GM12878 (cell line): ENCODE measurements around the gene THBS3. TPM values are rescaled to one million over a fixed set of nuclear protein-coding genes. Genes with fewer than 3 reads are reported as not detected.
A peak's percentile ranks its signal among the peaks of the same experiment; 100 is the strongest.

Source experiments
- BHLHE40 ChIP-seq, 2 experiments: fragments of 450-650 bp in 1 of 2; IDR thresholded peaks; 2 replicates each; pipeline ENCODE4 v1.6.1; 2011 to 2017; ENCODE audit warnings: low read depth in 2 of 2, borderline replicate concordance in 1 of 2, improper control_type of control experiment in 1 of 2, low read length in 1 of 2, mild to moderate bottlenecking in 1 of 2
- CBFB ChIP-seq: IDR thresholded peaks from 2 replicates; pipeline ENCODE4 v1.6.1; 2016; ENCODE audit warnings: antibody characterized with exemption, low read depth
- CBX3 ChIP-seq: fragments of 200-600 bp; sonication (generic); IDR thresholded peaks from 2 replicates; pipeline ENCODE4 v1.6.1; 2016; ENCODE audit warnings: low read depth, borderline replicate concordance
- CHD2 ChIP-seq: IDR thresholded peaks from 2 replicates; pipeline ENCODE4 v1.6.1; 2011; ENCODE audit warnings: low read depth, low read length, improper control_type of control experiment, borderline replicate concordance
- EED ChIP-seq: sonication (generic); IDR thresholded peaks from 2 replicates; pipeline ENCODE4 v1.6.1; 2016; ENCODE audit warnings: antibody characterized with exemption, low read depth
- HDAC6 ChIP-seq: fragments of 200-600 bp; sonication (generic); IDR thresholded peaks from one replicate; pipeline ENCODE4 v1.8.0; 2017; ENCODE audit warnings: antibody characterized with exemption; ENCODE audit not compliant: unreplicated experiment
- HDGF ChIP-seq: fragments of 450-650 bp; IDR thresholded peaks from 2 replicates; pipeline ENCODE4 v1.6.1; 2016; ENCODE audit warnings: antibody characterized with exemption
- IKZF2 ChIP-seq, 2 experiments: fragments of 450-650 bp; IDR thresholded peaks; 2 replicates each; pipeline ENCODE4 v1.6.1; 2017; ENCODE audit warnings: mild to moderate bottlenecking in 2 of 2, moderate library complexity in 2 of 2
- LARP7 ChIP-seq: fragments of 450-650 bp; IDR thresholded peaks from 2 replicates; pipeline ENCODE4 v1.6.1; 2017; ENCODE audit warnings: mild to moderate bottlenecking
- MXI1 ChIP-seq: fragments of 150-350 bp; IDR thresholded peaks from 2 replicates; pipeline ENCODE4 v1.6.1; 2011; ENCODE audit warnings: low read depth, mild to moderate bottlenecking, inconsistent platforms, low read length, improper control_type of control experiment
- POU2F2 ChIP-seq: IDR thresholded peaks from 3 replicates; pipeline ENCODE4 v1.6.1; 2011; ENCODE audit warnings: low read depth, mild to moderate bottlenecking, low read length, borderline replicate concordance
- SIN3A ChIP-seq: IDR thresholded peaks from 2 replicates; pipeline ENCODE4 v1.6.1; 2012; ENCODE audit warnings: low read depth, low read length, improper control_type of control experiment
- SMAD1 ChIP-seq: fragments of 450-650 bp; IDR thresholded peaks from 2 replicates; pipeline ENCODE4 v1.6.1; 2018; ENCODE audit warnings: mild to moderate bottlenecking, low read depth; ENCODE audit not compliant: partially characterized antibody
- ZNF384 ChIP-seq: IDR thresholded peaks from 2 replicates; pipeline ENCODE4 v1.6.1; 2012; ENCODE audit warnings: low read depth, mild to moderate bottlenecking, low read length, improper control_type of control experiment, borderline replicate concordance
- polyA plus RNA-seq, 11 experiments: library from polyadenylated mRNA; depleted of rRNA in 4 of 11; unstranded in 6 of 11; stranded (reverse) in 5 of 11; fragments of >200 nt; fragmentation: Nextera tagmentation in 4 of 11; fragmentation: Illumina TruSeq in 1 of 11; extraction: Ambion mirVana in 4 of 11; extraction: Trizol in 1 of 11; gene quantifications; 1 replicate in 1 of 11; 2 replicates in 10 of 11; pipeline versions ENCODE4 v1.2.1 to v1.2.3, GENCODE V29; 2011 to 2016; ENCODE audit warnings: inconsistent platforms in 2 of 11, missing spikeins in 2 of 11, low read depth in 1 of 11
- total RNA-seq, 4 experiments: library from RNA; depleted of rRNA in 3 of 4; stranded (reverse); fragments of >200 nt in 3 of 4; fragmentation: Illumina TruSeq in 1 of 4; extraction: Trizol in 1 of 4; gene quantifications; 2 replicates each; pipeline versions ENCODE4 v1.2.1 to v1.2.3, GENCODE V29; 2013 to 2021
- TF ChIP-seq, protein P1 (sequence below): fragments of 450-650 bp; formaldehyde crosslinking; IDR thresholded peaks from 2 replicates; pipeline ENCODE4 v1.5.0; 2022; ENCODE audit warnings: mild to moderate bottlenecking, missing genetic modification characterization
- TF ChIP-seq, protein P2 (sequence below): fragments of 450-650 bp; IDR thresholded peaks from 2 replicates; pipeline ENCODE4 v1.6.1; 2017; ENCODE audit warnings: mild to moderate bottlenecking
- TF ChIP-seq, protein P3 (sequence below): IDR thresholded peaks from 2 replicates; pipeline ENCODE4 v1.6.1; 2011; ENCODE audit warnings: mild to moderate bottlenecking, low read depth, low read length, moderate library complexity; ENCODE audit not compliant: insufficient replicate concordance
- TF ChIP-seq, protein P4 (sequence below): fragments of 450-650 bp; formaldehyde crosslinking; IDR thresholded peaks from 2 replicates; pipeline ENCODE4 v1.4.0; 2022; ENCODE audit warnings: mild to moderate bottlenecking, moderate library complexity
- TF ChIP-seq, protein P5 (sequence below): IDR thresholded peaks from 2 replicates; pipeline ENCODE4 v1.6.1; 2011; ENCODE audit warnings: low read depth, low read length, improper control_type of control experiment, borderline replicate concordance

THBS3 gene
- total and polyA plus RNA-seq, 10 of the 15 experiments (the other 5 are each of a cell fraction or from before 2014, with no cell fraction given): 0.66 to 3.6 (median 2.0) TPM

DNA sequence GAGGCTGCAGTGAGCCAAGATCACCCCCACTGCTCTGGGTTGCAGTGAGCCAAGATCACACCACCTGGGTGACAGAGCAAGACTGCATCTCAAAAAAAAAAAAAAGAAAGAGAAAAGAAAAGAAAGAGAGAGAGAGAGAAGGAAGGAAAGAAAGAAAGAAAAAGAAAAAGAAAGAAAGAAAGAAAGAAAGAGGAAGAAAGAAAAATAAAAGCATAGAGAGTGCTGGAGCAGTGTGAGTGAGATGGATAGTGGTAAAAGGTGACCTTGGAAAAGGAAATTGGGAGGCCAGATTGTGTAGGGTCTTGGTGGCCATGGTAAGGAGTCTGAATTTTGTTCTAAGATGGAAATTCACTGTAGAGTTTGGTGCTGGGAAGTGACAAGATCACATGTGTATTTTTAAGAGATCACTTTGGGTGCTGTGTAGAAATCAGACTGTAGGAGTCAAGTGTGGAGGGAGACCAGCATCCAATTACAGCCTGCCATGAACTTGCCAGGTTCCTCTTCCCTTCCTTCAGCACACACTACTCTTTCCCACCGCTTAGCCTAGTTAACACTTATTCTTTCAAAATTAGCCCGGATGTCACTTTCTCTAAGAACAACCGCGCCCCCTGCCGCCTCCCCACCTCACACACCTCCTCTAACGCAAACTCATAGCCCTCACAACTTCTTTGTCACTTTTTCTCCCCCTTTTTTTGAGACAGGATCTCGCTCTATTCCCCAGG is 18.7 kb upstream of the THBS3 start (continued):
- TF ChIP-seq, protein P1, sequence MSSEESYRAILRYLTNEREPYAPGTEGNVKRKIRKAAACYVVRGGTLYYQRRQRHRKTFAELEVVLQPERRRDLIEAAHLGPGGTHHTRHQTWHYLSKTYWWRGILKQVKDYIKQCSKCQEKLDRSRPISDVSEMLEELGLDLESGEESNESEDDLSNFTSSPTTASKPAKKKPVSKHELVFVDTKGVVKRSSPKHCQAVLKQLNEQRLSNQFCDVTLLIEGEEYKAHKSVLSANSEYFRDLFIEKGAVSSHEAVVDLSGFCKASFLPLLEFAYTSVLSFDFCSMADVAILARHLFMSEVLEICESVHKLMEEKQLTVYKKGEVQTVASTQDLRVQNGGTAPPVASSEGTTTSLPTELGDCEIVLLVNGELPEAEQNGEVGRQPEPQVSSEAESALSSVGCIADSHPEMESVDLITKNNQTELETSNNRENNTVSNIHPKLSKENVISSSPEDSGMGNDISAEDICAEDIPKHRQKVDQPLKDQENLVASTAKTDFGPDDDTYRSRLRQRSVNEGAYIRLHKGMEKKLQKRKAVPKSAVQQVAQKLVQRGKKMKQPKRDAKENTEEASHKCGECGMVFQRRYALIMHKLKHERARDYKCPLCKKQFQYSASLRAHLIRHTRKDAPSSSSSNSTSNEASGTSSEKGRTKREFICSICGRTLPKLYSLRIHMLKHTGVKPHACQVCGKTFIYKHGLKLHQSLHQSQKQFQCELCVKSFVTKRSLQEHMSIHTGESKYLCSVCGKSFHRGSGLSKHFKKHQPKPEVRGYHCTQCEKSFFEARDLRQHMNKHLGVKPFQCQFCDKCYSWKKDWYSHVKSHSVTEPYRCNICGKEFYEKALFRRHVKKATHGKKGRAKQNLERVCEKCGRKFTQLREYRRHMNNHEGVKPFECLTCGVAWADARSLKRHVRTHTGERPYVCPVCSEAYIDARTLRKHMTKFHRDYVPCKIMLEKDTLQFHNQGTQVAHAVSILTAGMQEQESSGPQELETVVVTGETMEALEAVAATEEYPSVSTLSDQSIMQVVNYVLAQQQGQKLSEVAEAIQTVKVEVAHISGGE: no peak
- TF ChIP-seq SMAD1 (no peak), CHD2 (no peak; the same call in 1 of the 2 replicates), LARP7 (no peak), HDAC6 (no peak), POU2F2 (no peak; the same call in 2 of the 3 replicates), MXI1 (no peak), IKZF2 (IDR thresholded peaks at IDR 0.05) (peak; percentile 50 to 54), EED (no peak), HDGF (no peak), ZNF384 (no peak; the same call in 1 of the 2 replicates), SIN3A (peak; percentile 6; the same call in 1 of the 2 replicates), CBFB (no peak; the same call in 1 of the 2 replicates), CBX3 (no peak), BHLHE40 (IDR thresholded peaks at IDR 0.05; ENCODE audit: borderline replicate concordance in 1 of 2, low read depth in 2 of 2, low read length in 1 of 2) (peak in 1 of 2 experiments; percentile 19; a peak in 1 of 4 replicates)
- TF ChIP-seq, protein P2, sequence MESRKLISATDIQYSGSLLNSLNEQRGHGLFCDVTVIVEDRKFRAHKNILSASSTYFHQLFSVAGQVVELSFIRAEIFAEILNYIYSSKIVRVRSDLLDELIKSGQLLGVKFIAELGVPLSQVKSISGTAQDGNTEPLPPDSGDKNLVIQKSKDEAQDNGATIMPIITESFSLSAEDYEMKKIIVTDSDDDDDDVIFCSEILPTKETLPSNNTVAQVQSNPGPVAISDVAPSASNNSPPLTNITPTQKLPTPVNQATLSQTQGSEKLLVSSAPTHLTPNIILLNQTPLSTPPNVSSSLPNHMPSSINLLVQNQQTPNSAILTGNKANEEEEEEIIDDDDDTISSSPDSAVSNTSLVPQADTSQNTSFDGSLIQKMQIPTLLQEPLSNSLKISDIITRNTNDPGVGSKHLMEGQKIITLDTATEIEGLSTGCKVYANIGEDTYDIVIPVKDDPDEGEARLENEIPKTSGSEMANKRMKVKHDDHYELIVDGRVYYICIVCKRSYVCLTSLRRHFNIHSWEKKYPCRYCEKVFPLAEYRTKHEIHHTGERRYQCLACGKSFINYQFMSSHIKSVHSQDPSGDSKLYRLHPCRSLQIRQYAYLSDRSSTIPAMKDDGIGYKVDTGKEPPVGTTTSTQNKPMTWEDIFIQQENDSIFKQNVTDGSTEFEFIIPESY: no peak
- TF ChIP-seq, protein P3, sequence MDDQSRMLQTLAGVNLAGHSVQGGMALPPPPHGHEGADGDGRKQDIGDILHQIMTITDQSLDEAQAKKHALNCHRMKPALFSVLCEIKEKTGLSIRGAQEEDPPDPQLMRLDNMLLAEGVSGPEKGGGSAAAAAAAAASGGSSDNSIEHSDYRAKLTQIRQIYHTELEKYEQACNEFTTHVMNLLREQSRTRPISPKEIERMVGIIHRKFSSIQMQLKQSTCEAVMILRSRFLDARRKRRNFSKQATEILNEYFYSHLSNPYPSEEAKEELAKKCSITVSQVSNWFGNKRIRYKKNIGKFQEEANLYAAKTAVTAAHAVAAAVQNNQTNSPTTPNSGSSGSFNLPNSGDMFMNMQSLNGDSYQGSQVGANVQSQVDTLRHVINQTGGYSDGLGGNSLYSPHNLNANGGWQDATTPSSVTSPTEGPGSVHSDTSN: no peak
- TF ChIP-seq, protein P4, sequence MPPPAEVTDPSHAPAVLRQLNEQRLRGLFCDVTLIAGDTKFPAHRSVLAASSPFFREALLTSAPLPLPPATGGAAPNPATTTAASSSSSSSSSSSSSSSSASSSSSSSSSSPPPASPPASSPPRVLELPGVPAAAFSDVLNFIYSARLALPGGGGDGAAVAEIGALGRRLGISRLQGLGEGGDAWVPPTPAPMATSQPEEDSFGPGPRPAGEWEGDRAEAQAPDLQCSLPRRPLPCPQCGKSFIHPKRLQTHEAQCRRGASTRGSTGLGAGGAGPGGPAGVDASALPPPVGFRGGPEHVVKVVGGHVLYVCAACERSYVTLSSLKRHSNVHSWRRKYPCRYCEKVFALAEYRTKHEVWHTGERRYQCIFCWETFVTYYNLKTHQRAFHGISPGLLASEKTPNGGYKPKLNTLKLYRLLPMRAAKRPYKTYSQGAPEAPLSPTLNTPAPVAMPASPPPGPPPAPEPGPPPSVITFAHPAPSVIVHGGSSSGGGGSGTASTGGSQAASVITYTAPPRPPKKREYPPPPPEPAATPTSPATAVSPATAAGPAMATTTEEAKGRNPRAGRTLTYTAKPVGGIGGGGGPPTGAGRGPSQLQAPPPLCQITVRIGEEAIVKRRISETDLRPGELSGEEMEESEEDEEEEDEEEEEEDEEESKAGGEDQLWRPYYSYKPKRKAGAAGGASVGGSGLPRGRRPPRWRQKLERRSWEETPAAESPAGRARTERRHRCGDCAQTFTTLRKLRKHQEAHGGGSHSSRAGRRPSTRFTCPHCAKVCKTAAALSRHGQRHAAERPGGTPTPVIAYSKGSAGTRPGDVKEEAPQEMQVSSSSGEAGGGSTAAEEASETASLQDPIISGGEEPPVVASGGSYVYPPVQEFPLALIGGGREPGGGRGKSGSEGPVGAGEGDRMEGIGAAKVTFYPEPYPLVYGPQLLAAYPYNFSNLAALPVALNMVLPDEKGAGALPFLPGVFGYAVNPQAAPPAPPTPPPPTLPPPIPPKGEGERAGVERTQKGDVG (CRISPR knock-in tag): no peak
- TF ChIP-seq, protein P5, sequence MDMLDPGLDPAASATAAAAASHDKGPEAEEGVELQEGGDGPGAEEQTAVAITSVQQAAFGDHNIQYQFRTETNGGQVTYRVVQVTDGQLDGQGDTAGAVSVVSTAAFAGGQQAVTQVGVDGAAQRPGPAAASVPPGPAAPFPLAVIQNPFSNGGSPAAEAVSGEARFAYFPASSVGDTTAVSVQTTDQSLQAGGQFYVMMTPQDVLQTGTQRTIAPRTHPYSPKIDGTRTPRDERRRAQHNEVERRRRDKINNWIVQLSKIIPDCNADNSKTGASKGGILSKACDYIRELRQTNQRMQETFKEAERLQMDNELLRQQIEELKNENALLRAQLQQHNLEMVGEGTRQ: no peak
